Fibroblast of skin of right biceps (primary cell): ENCODE results near the gene DDX52.
A peak's percentile ranks its signal among the peaks of the same experiment; 100 is the strongest.
"Not testable (repeated sequence)": the region's sequence is repeated elsewhere in the genome, so short reads cannot be mapped to it uniquely, and the experiment has no call there.

Experiments
- DNase-seq: peaks from one replicate; pipeline ENCODE4 v3.0.0-alpha.2; 2013

The DDX52 gene

GRCh38 chr17:37650419-37651003 lies 7.3 kb upstream of the DDX52 start:
- DNase-seq, result peak; percentile 35

GRCh38 chr17:37648555-37648954 lies 5.3 kb upstream of the DDX52 start:
- peak; percentile 46 for DNase-seq

DNA sequence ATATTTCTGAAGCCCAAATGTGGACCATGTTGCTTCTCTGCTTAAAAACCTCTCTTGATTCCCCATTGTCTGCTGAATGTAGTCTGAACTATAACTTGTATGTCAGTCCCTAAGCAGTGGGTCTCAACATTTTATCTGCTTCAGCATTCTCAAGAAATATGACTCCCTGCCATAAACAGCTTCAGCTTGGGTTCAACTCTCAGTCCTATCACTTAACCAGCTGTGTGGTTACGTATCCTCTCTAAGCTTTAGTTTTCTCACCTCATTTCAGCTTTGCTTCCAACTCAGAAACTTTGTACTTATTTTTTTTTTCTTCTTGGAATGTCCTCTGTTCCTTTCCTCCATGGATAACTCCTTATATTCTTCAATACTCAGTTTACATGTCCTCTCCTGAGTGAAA lies 4.6 kb upstream of the DDX52 start:
- no peak for DNase-seq

GRCh38 chr17:37643869-37644268 lies 623 bp upstream of the DDX52 start:
- peak; percentile 14 for DNase-seq

GRCh38 chr17:37642681-37643080 lies 565 bp downstream of the DDX52 start:
- peak; percentile 27 for DNase-seq

DNA sequence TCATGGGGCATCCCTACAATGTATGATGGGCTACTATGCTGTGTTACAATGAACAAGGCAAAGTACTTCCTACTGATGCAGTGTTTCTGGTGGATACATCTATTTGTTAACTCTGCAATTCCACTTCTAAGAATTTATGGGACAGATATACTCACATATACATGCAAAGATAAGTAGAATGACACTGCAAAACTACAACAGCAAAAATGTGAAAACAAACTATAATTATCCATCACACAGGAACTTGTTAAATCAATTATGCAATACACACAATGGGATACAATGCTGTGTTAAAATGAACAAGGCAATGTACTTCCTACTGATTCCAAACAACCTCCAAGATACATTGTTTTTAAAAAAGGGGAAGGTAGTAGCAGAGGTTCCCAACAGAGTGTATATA lies 3.2 kb downstream of the DDX52 start:
- no peak for DNase-seq

DNA sequence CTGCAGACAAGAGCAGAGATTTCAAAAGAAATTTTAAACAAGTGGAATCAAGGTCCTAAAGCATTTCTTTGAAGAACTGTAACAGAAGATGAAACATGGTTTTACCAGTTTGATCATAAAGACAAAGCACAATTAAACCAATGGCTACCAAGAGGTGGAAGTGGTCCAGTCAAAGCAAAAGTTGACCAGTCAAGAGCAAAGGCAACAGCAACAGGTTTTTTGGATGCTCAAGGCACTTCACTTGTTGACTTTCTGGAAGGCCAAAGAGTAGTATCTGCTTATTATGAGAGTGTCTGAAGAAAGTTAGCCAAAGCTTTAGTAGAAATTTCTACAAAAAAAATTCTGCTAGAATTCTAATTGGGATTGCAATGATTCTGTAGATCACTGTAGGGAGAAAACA lies 5.3 kb downstream of the DDX52 start:
- no peak for DNase-seq

DNA sequence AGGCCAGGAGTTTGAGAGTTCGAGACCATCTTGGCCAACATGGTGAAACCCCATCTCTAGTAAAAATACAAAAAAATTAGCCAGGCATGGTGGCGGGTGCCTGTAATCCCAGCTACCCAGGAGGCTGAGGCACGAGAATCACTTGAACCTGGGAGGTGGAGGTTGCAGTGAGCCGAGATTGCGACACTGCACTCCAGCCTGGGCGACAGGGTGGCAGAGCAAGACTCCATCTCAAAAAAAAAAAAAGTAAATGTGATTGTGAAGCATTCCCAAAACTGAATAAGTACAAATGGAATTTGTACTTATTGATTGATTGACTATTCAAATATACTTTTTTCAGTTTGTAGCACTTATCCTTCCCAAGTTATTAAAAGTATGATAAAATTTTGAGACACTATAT lies 26.8 kb downstream of the DDX52 start:
- not testable (repeated sequence) for DNase-seq

- no peak for DNase-seq
Measured at GRCh38 chr17:37614823-37615222, 28.4 kb downstream of the DDX52 start.

DNA sequence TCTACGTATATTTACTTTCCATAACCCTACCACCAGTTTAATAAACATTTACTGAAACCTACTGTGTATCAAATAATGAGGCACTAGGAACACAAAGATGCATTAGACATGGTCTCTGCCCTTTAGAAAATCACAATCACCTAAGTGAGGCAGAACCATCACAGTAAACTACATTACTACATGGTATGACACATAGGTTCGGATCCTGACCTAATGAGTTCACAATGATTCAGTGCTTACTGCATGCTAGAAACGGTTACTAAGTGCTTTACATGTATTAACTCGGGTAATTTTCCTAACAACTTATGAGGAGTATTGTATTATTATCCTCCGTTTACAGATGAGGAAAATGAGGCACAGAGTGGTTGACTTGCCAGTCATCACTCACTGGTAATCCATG lies 28.9 kb downstream of the DDX52 start:
- peak; percentile 80 for DNase-seq

DNA sequence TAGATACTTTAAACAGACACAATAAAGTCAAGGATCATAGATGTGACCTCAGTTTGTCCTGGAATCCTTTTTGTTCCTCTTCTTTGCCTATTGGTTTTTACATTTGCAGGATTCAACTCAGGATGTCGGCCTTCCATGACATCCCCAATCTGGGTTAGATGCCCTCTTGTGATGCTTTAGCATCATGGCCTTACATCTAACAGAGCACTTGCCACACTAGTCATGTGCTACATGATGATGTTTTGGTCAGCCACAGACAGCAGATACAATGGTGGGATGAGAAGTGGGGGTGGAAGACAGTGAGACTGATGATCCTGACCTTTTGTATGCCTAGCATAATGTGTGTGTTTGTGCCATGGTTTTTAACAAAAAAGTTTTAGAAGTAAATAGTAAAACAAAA lies 32.3 kb downstream of the DDX52 start:
- DNase-seq, result no peak

- not testable (repeated sequence) for DNase-seq
Measured at GRCh38 chr17:37610041-37610420, 33.2 kb downstream of the DDX52 start.

- DNase-seq, result peak; percentile 98
Measured at GRCh38 chr17:37609170-37610040, 33.8 kb downstream of the DDX52 start, which contains the start of gene SYNRG. Gene SYNRG (minus strand): TSS chr17:37609418. CDS start chr17:37609355, 63 bp downstream.

DNA sequence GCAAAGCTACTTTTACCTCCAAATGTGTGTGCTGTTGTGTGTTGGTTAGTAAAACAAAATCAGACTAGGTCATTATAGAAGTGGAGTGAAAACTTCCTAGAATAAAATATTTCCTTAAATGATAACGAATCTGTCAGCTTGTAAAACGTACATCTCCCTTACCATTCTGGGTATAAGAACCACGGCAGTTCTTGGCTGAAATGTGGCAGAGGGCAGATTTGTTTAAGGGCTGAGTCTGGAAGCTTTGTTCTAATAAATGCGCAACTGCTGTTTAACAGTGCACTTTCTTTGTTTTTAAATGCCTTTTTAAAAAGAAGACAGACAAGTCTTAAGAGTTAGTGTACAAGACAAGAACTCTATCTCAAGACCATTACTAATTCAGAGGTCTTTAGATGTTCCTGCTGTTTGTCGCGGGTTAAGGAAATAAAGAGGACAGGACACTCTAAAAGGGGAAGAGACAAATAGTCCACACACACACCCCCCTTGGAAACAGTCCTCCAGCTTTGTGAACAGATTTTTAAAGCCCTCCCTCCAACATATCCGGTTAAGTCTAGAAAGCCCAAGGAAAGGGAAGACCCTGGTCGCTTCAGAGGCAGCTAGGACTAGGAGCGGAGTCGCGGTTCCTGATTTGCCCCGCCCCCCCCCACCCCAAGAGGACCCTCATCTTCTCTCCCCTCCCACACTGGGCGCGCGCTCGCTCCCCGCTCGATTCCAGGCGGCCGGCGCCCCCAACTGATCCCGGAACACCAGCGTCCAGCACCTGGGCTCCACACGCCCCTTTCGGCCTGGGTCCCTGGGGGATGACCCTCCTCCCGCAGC lies 34.7 kb downstream of the DDX52 start:
- peak; percentile 38 for DNase-seq

GRCh38 chr17:37607637-37608331 lies 35.5 kb downstream of the DDX52 start:
- no peak for DNase-seq

DNA sequence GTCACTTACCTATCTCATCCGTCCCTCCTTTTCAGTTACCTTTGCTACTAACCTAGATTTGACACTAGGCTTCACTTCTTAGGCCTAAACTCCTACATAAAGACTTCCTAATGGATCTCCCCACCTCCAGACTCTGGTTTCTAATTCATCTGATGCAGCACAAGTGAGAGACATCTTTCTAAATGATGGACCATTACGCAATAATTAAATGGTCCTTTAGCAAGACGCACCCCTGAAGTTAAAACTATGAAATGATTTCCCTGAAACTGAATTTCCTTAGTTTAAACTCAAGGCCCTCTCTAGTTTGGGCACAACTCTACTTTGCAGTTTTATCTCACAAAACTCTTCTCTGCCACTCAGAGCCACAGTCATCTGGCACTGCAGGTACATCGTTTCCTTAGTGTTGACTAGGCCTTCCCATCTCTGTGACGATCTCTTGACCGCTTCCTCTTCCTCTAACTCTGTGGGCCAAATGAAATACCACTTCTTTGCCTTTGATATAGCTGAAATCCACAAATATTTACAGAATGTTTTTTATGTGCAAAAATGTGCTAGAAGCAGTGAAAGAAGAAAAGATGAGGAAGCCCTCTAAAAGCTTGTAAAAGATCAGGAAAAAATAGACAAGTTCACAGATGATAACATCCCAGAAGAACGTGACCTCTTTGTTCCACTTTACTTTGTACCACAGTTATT lies 37.3 kb downstream of the DDX52 start:
- no peak for DNase-seq

- DNase-seq, result no peak
Measured at GRCh38 chr17:37605081-37605480, 38.2 kb downstream of the DDX52 start.

GRCh38 chr17:37604556-37604955 lies 38.7 kb downstream of the DDX52 start:
- DNase-seq, result no peak

DNA sequence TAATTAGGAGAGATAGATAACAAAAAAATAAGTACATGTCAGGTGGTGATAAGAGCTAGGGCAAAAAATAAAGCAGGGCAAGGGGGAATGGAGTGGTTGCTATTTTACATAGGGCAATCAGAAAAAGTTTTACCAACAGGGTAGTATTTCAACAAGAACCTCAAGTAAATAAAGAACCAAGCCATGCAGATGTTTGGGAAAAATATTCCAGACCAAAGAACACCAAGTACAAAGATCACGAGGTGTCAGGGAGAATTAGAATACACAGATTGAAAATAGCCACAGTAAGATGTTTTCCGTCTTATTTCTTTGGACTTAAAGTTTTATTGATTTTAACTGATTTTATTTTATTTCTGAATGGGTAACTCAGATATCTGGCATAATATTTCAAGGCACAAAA lies 45.1 kb downstream of the DDX52 start:
- DNase-seq, result no peak

DNA sequence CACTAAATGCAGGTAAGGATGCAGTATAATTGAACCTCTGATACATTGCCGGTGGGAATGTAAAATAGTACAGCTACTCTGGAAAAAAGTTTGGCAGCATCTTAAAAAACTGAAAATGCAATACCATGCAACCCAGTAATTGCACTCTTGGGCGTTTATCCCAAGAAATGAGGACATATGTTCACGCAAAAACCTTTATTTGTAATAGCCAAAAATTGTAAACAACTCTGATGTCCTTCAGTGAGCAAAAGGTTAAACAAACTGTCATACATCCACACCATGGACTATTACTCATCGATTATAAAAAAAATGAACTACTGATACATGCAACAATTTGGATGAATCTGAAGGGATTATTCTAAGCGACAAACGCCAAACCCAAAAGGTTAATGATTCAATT lies 51.0 kb downstream of the DDX52 start:
- DNase-seq, result no peak

GRCh38 chr17:37585066-37585465 lies 58.2 kb downstream of the DDX52 start:
- DNase-seq, result no peak

DNA sequence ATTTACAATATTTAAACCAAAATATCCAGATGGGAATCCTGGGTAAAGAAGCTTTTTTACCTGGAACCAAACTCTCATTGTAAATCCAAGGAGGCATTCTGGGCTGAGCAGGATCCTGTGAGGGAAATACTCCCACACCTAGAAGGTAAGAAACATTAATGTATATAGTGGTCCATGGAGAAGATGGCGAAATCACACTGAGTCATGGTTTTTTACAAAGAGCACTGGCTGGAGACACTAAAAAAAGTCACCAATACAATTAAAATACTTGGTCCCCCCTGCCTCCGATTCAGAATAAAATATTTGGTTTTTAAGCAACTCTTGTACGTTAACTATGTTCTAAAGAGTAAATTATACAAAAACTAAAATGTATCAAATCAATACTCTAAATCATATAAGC lies 67.0 kb downstream of the DDX52 start:
- DNase-seq, result no peak
